Psoas muscle (tissue), 8 donors: ENCODE measurements around the gene TAF5L. TPM values are rescaled to one million over a fixed set of nuclear protein-coding genes. Genes with fewer than 3 reads are reported as not detected.

Source experiments
- ATAC-seq, 4 donors: fragments of 200-7000 bp; cut with Tn5 transposase; one replicate each; pipeline ENCODE4 v1.9.1; 2020; ENCODE audit warnings: moderate library complexity in 3 of 4, mild to moderate bottlenecking in 2 of 4
- DNase-seq, 2 donors: peaks; one replicate each; pipeline ENCODE4 v3.0.0-alpha.2; 2020
- H3K27ac ChIP-seq: fragments of 200-600 bp; one replicate; pipeline ENCODE4 v1.8.0; 2022
- H3K27me3 ChIP-seq, 3 donors: fragments of 200-600 bp in 1 of 3; one replicate each; pipeline versions ENCODE4 v1.6.1 to v1.8.0; 2013 to 2022; ENCODE audit warnings: low read length in 2 of 3, mild to moderate bottlenecking in 2 of 3, moderate library complexity in 1 of 3; ENCODE audit not compliant: insufficient read depth in 3 of 3
- H3K36me3 ChIP-seq, 2 donors: fragments of 200-600 bp in 1 of 2; one replicate each; pipeline versions ENCODE4 v1.6.1 to v1.8.0; 2013 to 2022; ENCODE audit warnings: low read depth in 1 of 2, mild to moderate bottlenecking in 1 of 2, moderate library complexity in 1 of 2; ENCODE audit not compliant: insufficient read depth in 1 of 2
- H3K4me1 ChIP-seq: fragments of 200-600 bp; one replicate; pipeline ENCODE4 v1.8.0; 2022
- H3K4me3 ChIP-seq: fragments of 200-600 bp; one replicate; pipeline ENCODE4 v1.8.0; 2022; ENCODE audit warnings: mild to moderate bottlenecking
- H3K9me3 ChIP-seq: fragments of 200-600 bp; one replicate; pipeline ENCODE4 v1.8.0; 2022
- WGBS, 3 donors: extraction: QIAGEN DNeasy Blood & Tissue Kit; methylation state at CpG; one replicate each; pipeline versions ENCODE4 v1.1.6 to v1.1.7; 2013; 5-methylcytosine and 5-hydroxymethylcytosine counted together
- intact Hi-C, 2 donors: fragments of 100-400 bp; cut with DNase I; formaldehyde crosslinking; loops; one replicate each; pipeline versions ENCODE4 v1.11.0 to v1.14.2; 2022
- polyA plus RNA-seq, 3 donors: library from polyadenylated mRNA; stranded (reverse); fragments of 200-250 nt; gene quantifications; one replicate each; pipeline ENCODE4 v1.2.3, GENCODE V29; 2013
- total RNA-seq, 4 donors: library from RNA; stranded (reverse); fragmentation: NEBNext Ultra II Directional in 2 of 4; extraction: Animal tissue kit (Norgen Biotek cat#: 25700) in 2 of 4; gene quantifications; one replicate each; pipeline versions ENCODE4 v1.2.1 to v1.2.4, GENCODE V29; 2021 to 2023
- TF ChIP-seq, protein P1 (sequence below): fragments of 200-600 bp; IDR thresholded peaks from one replicate; pipeline ENCODE4 v1.8.0; 2022; ENCODE audit warnings: antibody characterized with exemption
- donor health status: healthy with polysubstance abuse.
- donor health status: DM: no; HTN: no; CAD: no; lungs with moderate emphysema.
- donor health status: Bipolar disorder and iron deficiency.
- donor health status: healthy.
- donor health status: DM: yes; HTN: yes; CAD: no.
- donor health status: DM: no; HTN: no; CAD: no.
- donor health status: DM: no; HTN: no; CAD: no.
- donor health status: DM: yes; HTN: yes; CAD: no.

Gene TAF5L
- total and polyA plus RNA-seq, 7 donors = 8.5 to 49.0 (median 15.9) TPM

DNA sequence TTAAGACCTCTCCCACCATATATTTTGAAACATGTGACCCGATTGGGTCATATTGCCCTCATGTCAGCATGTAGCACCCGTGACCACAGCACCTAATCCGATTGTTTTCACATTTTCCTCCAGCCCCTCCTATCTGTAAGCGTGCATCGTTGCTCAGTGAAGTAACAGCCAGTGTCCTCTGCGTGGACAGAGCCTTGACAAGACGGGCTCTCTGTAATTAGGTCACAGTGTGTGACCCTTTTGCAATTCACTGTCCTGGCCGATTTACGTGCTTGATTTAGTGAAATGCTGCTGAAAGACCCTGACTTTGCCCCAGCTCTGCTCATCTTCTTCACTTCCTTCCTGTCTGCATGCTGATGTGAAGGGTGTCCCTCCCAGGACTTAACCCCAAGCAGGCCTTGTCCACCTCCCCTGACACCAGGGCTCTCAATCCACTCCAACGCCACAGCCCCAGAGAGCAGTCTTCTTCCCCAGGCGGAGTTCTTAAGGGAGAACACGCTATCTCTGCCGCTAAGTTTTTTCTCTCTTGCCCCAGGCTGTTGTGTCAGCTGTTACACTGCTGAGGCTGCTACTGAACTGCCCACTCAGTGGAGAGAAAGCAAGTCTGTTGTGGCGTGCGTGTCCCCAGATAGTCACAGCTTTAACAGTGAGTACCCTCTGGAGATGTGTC lies 19.5 kb upstream of the TAF5L start:
- no peak for ATAC-seq
- Histone ChIP-seq H3K27ac (no peak overlapping the region), H3K4me3 (no peak overlapping the region), H3K27me3 (no peaks in the 10 kb centered on the region), H3K9me3 (no peaks in the 10 kb centered on the region), H3K36me3 (peaks cover 5 to 77% of the 10 kb centered on the region in 2 donors), H3K4me1 (peaks cover 19% of the 10 kb centered on the region)
- intact Hi-C loops = no loop called here
- WGBS, 3 donors = 86 to 87% (median 87%) methylated on average over 15 of the region's 15 CpGs
- DNase-seq = no peak
- TF ChIP-seq, protein P1, sequence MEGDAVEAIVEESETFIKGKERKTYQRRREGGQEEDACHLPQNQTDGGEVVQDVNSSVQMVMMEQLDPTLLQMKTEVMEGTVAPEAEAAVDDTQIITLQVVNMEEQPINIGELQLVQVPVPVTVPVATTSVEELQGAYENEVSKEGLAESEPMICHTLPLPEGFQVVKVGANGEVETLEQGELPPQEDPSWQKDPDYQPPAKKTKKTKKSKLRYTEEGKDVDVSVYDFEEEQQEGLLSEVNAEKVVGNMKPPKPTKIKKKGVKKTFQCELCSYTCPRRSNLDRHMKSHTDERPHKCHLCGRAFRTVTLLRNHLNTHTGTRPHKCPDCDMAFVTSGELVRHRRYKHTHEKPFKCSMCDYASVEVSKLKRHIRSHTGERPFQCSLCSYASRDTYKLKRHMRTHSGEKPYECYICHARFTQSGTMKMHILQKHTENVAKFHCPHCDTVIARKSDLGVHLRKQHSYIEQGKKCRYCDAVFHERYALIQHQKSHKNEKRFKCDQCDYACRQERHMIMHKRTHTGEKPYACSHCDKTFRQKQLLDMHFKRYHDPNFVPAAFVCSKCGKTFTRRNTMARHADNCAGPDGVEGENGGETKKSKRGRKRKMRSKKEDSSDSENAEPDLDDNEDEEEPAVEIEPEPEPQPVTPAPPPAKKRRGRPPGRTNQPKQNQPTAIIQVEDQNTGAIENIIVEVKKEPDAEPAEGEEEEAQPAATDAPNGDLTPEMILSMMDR = no peak

DNA sequence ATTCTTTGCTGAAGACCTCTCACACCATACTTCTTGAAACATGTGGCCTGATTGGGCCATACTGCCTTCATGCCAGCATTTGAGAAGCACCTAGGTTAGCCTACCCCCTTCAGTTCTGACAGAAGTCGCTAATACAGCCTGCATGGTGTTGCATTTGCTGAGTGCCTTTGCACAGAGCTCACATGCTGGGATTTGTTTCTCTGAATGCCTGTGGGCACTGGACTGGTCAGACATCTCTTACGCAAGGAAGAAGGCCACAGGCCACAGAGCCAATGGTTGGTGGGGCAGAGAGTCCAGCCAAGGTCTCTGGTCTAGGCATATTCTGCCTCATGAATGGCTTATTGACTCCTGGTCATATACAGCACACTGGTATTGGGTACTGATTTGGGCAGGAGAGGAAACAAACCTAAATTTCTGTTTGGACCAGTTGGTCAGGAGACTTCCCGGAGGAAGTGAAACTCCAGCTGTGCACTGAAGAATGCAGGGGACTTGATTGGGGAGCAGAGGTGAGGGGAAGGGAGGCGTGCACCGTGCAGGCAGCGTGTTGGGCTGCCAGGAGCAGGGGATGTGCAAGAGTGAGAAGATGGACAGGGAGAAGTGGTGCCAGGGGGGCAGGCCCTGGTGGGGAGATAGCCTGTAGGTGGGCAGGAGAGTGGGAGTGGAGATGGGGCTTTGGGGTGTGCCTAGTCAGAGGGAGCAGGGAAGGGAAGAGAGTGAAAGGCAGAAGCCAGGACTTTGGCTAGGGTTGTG lies 18.2 kb upstream of the TAF5L start:
- no peaks in the 10 kb centered on the region for H3K9me3 ChIP-seq
- H3K4me3 ChIP-seq = no peak overlapping the region
- H3K27me3 ChIP-seq = no peaks in the 10 kb centered on the region
- ATAC-seq = peak in 3 of 4 donors; percentile 48 to 76 (median 61)
- WGBS, 3 donors = 80 to 90% (median 89%) methylated on average over 6 of the region's 6 CpGs
- intact Hi-C loops = no loop called here
- H3K36me3 ChIP-seq = peaks cover 5 to 76% of the 10 kb centered on the region in 2 donors
- H3K4me1 ChIP-seq = peaks cover 25% of the 10 kb centered on the region
- TF ChIP-seq, protein P1 = no peak
- no peak for DNase-seq
- H3K27ac ChIP-seq = no peak overlapping the region

DNA sequence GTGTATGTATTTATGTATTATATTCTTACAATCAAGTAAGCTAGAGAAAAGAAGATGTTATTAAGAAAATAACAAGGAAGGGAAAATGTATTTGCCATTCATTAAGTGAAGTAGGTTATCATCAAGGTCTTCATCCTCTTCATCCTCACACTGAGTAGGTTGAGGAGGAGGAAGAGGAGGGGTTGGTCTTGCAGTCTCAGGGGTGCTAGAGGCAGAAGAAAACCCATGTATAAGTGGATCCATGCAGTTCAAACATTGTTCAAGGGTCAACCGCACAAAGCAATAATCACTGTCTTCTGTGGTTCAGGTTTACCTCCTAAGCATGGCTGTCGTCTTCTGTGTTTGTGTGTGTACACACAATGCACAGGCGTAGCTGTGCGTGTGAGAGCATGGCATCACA lies 17.0 kb upstream of the TAF5L start:
- WGBS, 3 donors = 96 to 100% (median 98%) methylated on average over 4 of the region's 4 CpGs
- peaks cover 25% of the 10 kb centered on the region for H3K4me1 ChIP-seq
- no peak overlapping the region for H3K4me3 ChIP-seq
- intact Hi-C loops = no loop called here
- DNase-seq (no peak), ATAC-seq (no peak)
- TF ChIP-seq, protein P1 = no peak
- H3K27ac ChIP-seq = no peak overlapping the region
- H3K27me3 ChIP-seq = no peaks in the 10 kb centered on the region
- peaks cover 5 to 75% of the 10 kb centered on the region in 2 donors for H3K36me3 ChIP-seq
- no peaks in the 10 kb centered on the region for H3K9me3 ChIP-seq

DNA sequence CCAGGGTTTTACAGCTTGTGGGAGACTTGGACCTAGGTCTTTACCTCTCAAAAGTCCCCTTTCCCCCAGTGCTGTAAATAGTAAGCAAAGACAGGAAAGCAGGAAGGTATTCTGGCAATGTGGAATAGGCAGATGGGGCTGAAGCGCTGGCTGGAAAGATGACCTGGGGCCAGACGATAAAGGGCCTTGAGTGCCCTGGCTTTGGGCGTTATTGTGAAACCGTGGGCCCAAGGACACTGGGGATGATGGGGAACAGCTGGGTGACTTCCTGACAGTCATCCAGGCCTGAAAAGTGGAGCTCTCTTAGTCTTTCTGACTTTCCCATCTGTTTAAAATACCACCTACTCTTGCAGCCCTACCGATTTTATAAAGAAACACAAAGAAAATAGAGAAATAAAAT lies 16.5 kb upstream of the TAF5L start:
- WGBS, 3 donors = 30 to 49% (median 34%) methylated on average over 5 of the region's 5 CpGs
- no peak for DNase-seq
- Histone ChIP-seq H3K36me3 (peaks cover 10 to 75% of the 10 kb centered on the region in 2 donors), H3K9me3 (no peaks in the 10 kb centered on the region), H3K4me1 (peaks cover 25% of the 10 kb centered on the region), H3K27ac (no peak overlapping the region), H3K4me3 (no peak overlapping the region), H3K27me3 (no peaks in the 10 kb centered on the region)
- ATAC-seq = peak in 3 of 4 donors; percentile 52 to 57 (median 57)
- intact Hi-C loops = no loop called here
- TF ChIP-seq, protein P1 = no peak
